ENCODE results near the gene USP47. TPM values are rescaled to one million over a fixed set of nuclear protein-coding genes. Genes with fewer than 3 reads are reported as not detected.

USP47 gene
- total and polyA plus RNA-seq, 7 donors: 10.6 to 105 (median 84.9) TPM

DNA sequence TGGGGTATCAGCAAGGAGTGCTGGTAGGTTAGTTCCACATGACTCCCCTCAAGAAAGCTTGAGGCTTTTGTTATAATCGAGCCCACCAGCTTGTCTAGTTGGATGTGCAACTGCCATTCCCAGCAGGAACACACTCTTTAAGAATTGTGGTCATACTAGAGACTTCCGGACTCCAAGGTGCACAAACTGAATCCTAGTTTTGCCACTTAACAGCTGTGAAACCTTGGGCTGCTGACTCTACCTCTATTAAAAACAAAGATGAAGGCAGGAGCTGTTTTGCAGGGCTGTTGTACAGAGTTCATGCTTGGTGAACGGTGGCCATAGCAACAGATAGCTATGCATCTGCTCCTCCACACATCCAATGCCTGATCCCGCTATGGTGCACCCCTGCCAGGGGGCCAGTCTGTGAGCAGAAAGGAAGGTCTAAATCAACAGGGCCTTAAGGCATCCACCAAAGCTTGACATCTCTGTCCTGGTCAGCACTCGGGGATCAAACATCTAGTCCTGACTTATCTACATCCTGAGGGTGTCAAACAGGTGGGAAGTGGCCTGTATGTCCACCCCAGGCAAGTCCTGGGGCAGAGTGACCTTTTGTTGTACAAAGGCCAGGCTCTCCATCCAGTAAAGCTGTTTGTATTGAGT is 130.3 kb downstream of the USP47 start:
- Histone ChIP-seq H3K27ac (peak overlapping the region in 3 of 4 donors; percentile 73 to 86 (median 79)), H3K4me3 (no peak overlapping the region), H3K36me3 (no peaks in the 10 kb centered on the region), H3K27me3 (no peaks in the 10 kb centered on the region), H3K4me1 (peaks cover 0 to 64% (median 54%) of the 10 kb centered on the region in 4 donors), H3K9me3 (no peaks in the 10 kb centered on the region)
- intact Hi-C loops (cut with DNase I): loop anchor here (5.0 kb wide), 1 partner anchor 45 kb away; no protein-coding TSS in a partner anchor
- 83 to 88% methylated on average over 5 of the region's 5 CpGs for WGBS, 2 donors
- TF ChIP-seq POLR2A (IDR thresholded peaks at IDR 0.05): no peak
- no peak for TF ChIP-seq CTCF (IDR thresholded peaks at IDR 0.05)
- no peak for TF ChIP-seq POLR2AphosphoS5 (IDR thresholded peaks at IDR 0.05)
- no peak for TF ChIP-seq EP300 (IDR thresholded peaks at IDR 0.05)
- no peak for DNase-seq

- DNase-seq: no peak
- 62 to 91% methylated on average over 3 of the region's 3 CpGs for WGBS, 2 donors
- intact Hi-C loops (cut with DNase I): loop anchor here (5.0 kb wide), 1 partner anchor 46 kb away; no protein-coding TSS in a partner anchor
These were observed 131.1 kb downstream of the USP47 start for GRCh38 chr11:11972730-11973341.

DNA sequence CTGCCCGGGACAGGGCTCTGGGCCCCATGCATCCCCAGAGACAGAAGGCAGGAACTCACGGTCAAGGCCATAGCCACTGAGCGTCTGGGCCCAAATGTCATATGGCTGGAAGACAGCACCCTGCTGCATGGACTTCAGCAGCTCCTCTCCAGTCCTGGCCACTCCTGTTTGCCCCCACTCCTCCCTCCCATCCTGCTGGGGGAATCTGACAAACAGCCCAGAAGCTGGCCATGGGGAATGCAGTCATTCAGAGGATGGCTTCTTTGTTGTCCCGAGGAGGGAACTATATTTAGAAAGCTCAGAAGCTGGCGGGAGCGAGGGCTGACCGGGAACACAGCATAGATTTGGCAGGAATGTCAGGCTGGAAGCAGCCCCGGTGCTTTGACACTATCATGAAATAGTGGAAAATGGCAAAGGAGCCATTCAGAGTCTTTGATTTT is 131.6 kb downstream of the USP47 start:
- H3K27me3 ChIP-seq: no peaks in the 10 kb centered on the region
- WGBS, 2 donors: 69 to 86% methylated on average over 8 of the region's 8 CpGs
- H3K9me3 ChIP-seq: no peaks in the 10 kb centered on the region
- TF ChIP-seq POLR2AphosphoS5 (IDR thresholded peaks at IDR 0.05) (peak in 2 of 4 donors; percentile 35 to 67), POLR2A (IDR thresholded peaks at IDR 0.05) (no peak), CTCF (IDR thresholded peaks at IDR 0.05) (no peak), EP300 (IDR thresholded peaks at IDR 0.05) (no peak)
- intact Hi-C loops (cut with DNase I): loop anchor here (5.0 kb wide), 1 partner anchor 46 kb away; no protein-coding TSS in a partner anchor
- H3K4me3 ChIP-seq: no peak overlapping the region
- peaks cover 0 to 72% (median 67%) of the 10 kb centered on the region in 4 donors for H3K4me1 ChIP-seq
- H3K27ac ChIP-seq: peak overlapping the region; percentile 68 to 86 (median 76)
- peak; percentile 88 for DNase-seq
- H3K36me3 ChIP-seq: no peaks in the 10 kb centered on the region

More at GRCh38 chr11:11972730-11973341, 131.1 kb downstream of the USP47 start:
- Histone ChIP-seq H3K4me1 (peaks cover 0 to 72% (median 62%) of the 10 kb centered on the region in 4 donors), H3K27me3 (no peaks in the 10 kb centered on the region), H3K36me3 (no peaks in the 10 kb centered on the region), H3K27ac (peak overlapping the region; percentile 68 to 86 (median 76)), H3K4me3 (no peak overlapping the region), H3K9me3 (no peaks in the 10 kb centered on the region)
- TF ChIP-seq POLR2AphosphoS5 (IDR thresholded peaks at IDR 0.05): no peak
- TF ChIP-seq EP300 (IDR thresholded peaks at IDR 0.05): no peak
- no peak for TF ChIP-seq POLR2A (IDR thresholded peaks at IDR 0.05)

GRCh38 chr11:11973866-11974265 is 132.1 kb downstream of the USP47 start:
- peak; percentile 57 for DNase-seq
- Histone ChIP-seq H3K27me3 (no peaks in the 10 kb centered on the region), H3K4me1 (peaks cover 0 to 73% (median 71%) of the 10 kb centered on the region in 4 donors), H3K36me3 (no peaks in the 10 kb centered on the region), H3K27ac (peak overlapping the region; percentile 68 to 86 (median 76)), H3K9me3 (no peaks in the 10 kb centered on the region), H3K4me3 (no peak overlapping the region)
- 84 to 91% methylated on average over 4 of the region's 4 CpGs for WGBS, 2 donors
- intact Hi-C loops (cut with DNase I): loop anchor here (5.0 kb wide), 1 partner anchor 47 kb away; no protein-coding TSS in a partner anchor
- TF ChIP-seq POLR2A (IDR thresholded peaks at IDR 0.05): no peak

DNA sequence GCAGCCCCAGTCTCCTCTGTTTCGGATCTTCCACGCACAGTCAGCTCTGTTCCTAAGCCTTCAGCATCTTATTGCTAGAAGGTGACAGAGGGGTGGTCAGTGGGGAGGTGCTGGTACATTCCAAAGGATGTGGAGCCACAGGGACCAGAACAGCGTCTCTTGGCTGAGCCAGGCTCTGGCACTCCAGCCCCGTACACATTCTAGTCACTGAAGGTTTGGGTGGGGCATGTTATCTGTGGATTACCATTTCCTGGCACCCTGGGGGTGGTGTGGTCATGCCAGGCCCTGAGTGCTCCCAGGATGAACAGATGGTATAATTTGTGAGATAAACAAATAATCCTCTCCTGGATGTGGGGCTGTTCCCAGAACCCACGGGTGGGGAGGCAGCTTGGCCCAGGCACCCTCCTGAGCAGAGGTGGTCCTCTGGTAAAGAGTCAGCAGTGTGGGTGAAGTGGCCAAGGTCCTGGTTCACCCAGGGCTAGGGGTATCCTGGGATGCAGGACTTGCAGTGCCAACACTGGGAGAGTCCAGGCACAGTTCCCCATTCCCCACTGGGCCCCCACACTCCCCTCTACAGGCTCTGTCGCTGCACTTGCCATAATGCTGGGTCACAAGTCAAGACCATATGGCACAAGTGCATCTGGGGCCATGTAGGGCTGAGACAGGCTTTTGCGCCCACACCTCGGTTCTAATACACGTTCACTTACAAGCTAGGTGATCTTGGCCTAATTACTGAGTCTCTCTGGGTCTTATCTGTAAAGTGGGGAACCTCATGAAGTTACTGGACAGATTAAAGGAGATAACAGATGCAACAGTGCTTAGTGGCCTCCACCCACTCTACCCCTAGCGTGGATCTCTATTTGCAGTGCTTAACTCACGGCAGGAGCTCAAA is 133.7 kb downstream of the USP47 start:
- no peak for DNase-seq
- TF ChIP-seq CTCF (IDR thresholded peaks at IDR 0.05) (no peak), POLR2AphosphoS5 (IDR thresholded peaks at IDR 0.05) (no peak), EP300 (IDR thresholded peaks at IDR 0.05) (no peak), POLR2A (IDR thresholded peaks at IDR 0.05) (no peak)
- Histone ChIP-seq H3K27me3 (no peaks in the 10 kb centered on the region), H3K9me3 (no peaks in the 10 kb centered on the region), H3K4me3 (no peak overlapping the region), H3K27ac (peak overlapping the region in 3 of 4 donors; percentile 79 to 87 (median 86)), H3K36me3 (no peaks in the 10 kb centered on the region), H3K4me1 (peaks cover 0 to 89% (median 82%) of the 10 kb centered on the region in 4 donors)
- 68 to 84% methylated on average over 11 of the region's 11 CpGs for WGBS, 2 donors
- intact Hi-C loops (cut with DNase I): loop anchor here (5.0 kb wide), 1 partner anchor 67 kb away; no protein-coding TSS in a partner anchor
